K562 (cell line): ENCODE measurements around the gene SLC39A13. TPM values are rescaled to one million over a fixed set of nuclear protein-coding genes. Genes with fewer than 3 reads are reported as not detected.
A peak's percentile ranks its signal among the peaks of the same experiment; 100 is the strongest.

Experiments
- ARID1B ChIP-seq: fragments of 450-650 bp; IDR thresholded peaks from 2 replicates; pipeline ENCODE4 v1.6.1; 2016; ENCODE audit warnings: antibody characterized with exemption, mild to moderate bottlenecking, inconsistent platforms
- CBX1 ChIP-seq: sonication (generic); IDR thresholded peaks from 2 replicates; pipeline ENCODE4 v1.6.1; 2016; ENCODE audit warnings: antibody characterized with exemption, low read depth, mild to moderate bottlenecking
- CBX3 ChIP-seq, 2 experiments: IDR thresholded peaks; 1 replicate in 1 of 2; 2 replicates in 1 of 2; pipeline ENCODE4 v1.6.1; 2012; ENCODE audit warnings: inconsistent platforms in 2 of 2, low read length in 2 of 2, borderline replicate concordance in 1 of 2, control low read depth in 1 of 2
- EGR1 ChIP-seq: fragments of 450-650 bp; conservative IDR thresholded peaks from 2 replicates; pipeline ENCODE4 v1.6.1; 2017; ENCODE audit warnings: mild to moderate bottlenecking
- EHMT2 ChIP-seq: fragments of 450-650 bp; IDR thresholded peaks from 2 replicates; pipeline ENCODE4 v1.6.1; 2018; ENCODE audit warnings: antibody characterized with exemption
- ETV1 ChIP-seq: fragments of 450-650 bp; conservative IDR thresholded peaks from 2 replicates; pipeline ENCODE4 v1.6.1; 2016; ENCODE audit warnings: missing genetic modification characterization, control low read depth, low read depth, missing compliant biosample characterization
- HDAC1 ChIP-seq, 2 experiments: fragments of 450-650 bp; IDR thresholded peaks; 2 replicates each; pipeline ENCODE4 v1.6.1; 2016 to 2017; ENCODE audit warnings: inconsistent platforms in 1 of 2, mild to moderate bottlenecking in 1 of 2, moderate library complexity in 1 of 2
- HDAC2 ChIP-seq: fragments of 450-650 bp; IDR thresholded peaks from 2 replicates; pipeline ENCODE4 v1.6.1; 2016; ENCODE audit warnings: mild to moderate bottlenecking
- HNRNPUL1 ChIP-seq: fragments of 200-400 bp; formaldehyde crosslinking; IDR thresholded peaks from 2 replicates; pipeline ENCODE4 v1.6.1; 2017; ENCODE audit warnings: low read length
- MEIS2 ChIP-seq: fragments of 450-650 bp; IDR thresholded peaks from 2 replicates; pipeline ENCODE4 v1.6.1; 2014; ENCODE audit warnings: mild to moderate bottlenecking; ENCODE audit not compliant: partially characterized antibody
- NFRKB ChIP-seq: fragments of 450-650 bp; IDR thresholded peaks from 2 replicates; pipeline ENCODE4 v1.6.1; 2016; ENCODE audit warnings: low read depth
- PCBP1 ChIP-seq: fragments of 200-400 bp; formaldehyde crosslinking; IDR thresholded peaks from 2 replicates; pipeline ENCODE4 v1.6.1; 2018; ENCODE audit warnings: mild to moderate bottlenecking, low read depth, low read length; ENCODE audit not compliant: poor library complexity, severe bottlenecking
- PHB ChIP-seq: fragments of 250-450 bp; sonication (Bioruptor Pico); IDR thresholded peaks from 2 replicates; pipeline ENCODE4 v1.5.0; 2021
- RB1 ChIP-seq: fragments of 450-650 bp; IDR thresholded peaks from 2 replicates; pipeline ENCODE4 v1.6.1; 2017; ENCODE audit warnings: low read depth, mild to moderate bottlenecking
- ZC3H8 ChIP-seq: fragments of 450-650 bp; IDR thresholded peaks from 2 replicates; pipeline ENCODE4 v1.6.1; 2017
- ZFPM2 ChIP-seq: fragments of 250-450 bp; sonication (Bioruptor Pico); IDR thresholded peaks from 2 replicates; pipeline ENCODE4 v1.5.1; 2022; ENCODE audit warnings: mild to moderate bottlenecking
- ZNF431 ChIP-seq: sonication (generic); formaldehyde crosslinking; IDR thresholded peaks from 2 replicates; pipeline ENCODE4 v1.8.0; 2022; ENCODE audit warnings: mild to moderate bottlenecking, missing genetic modification reagents
- ZNF586 ChIP-seq: fragments of 450-650 bp; formaldehyde crosslinking; conservative IDR thresholded peaks from 2 replicates; pipeline ENCODE4 v1.4.0; 2020; ENCODE audit warnings: mild to moderate bottlenecking, moderate library complexity
- polyA plus RNA-seq, 8 experiments: library from polyadenylated mRNA; depleted of rRNA in 4 of 8; stranded (reverse) in 5 of 8; unstranded in 3 of 8; fragments of >200 nt; fragmentation: Nextera tagmentation in 2 of 8; fragmentation: Illumina TruSeq in 1 of 8; extraction: Ambion mirVana in 2 of 8; extraction: Trizol in 1 of 8; gene quantifications; 2 replicates each; pipeline versions ENCODE4 v1.2.1 to v1.2.3, GENCODE V29; 2011 to 2014; ENCODE audit warnings: inconsistent platforms in 1 of 8, missing spikeins in 1 of 8
- total RNA-seq, 7 experiments: library from RNA; depleted of rRNA in 6 of 7; stranded (reverse); fragments of >200 nt in 6 of 7; fragmentation: Illumina TruSeq in 2 of 7; extraction: Trizol in 2 of 7; gene quantifications; 2 replicates each; pipeline versions ENCODE4 v1.2.1 to v1.2.3, GENCODE V29; 2011 to 2021; ENCODE audit warnings: low replicate concordance in 1 of 7
- TF ChIP-seq, protein P1 (sequence below): fragments of 450-650 bp; IDR thresholded peaks from 2 replicates; pipeline ENCODE4 v1.6.1; 2014; ENCODE audit warnings: low read depth, mild to moderate bottlenecking, moderate library complexity, borderline replicate concordance
- TF ChIP-seq, protein P2 (sequence below): fragments of 250-450 bp; sonication (Bioruptor Pico); IDR thresholded peaks from 2 replicates; pipeline ENCODE4 v1.6.1; 2021; ENCODE audit warnings: mild to moderate bottlenecking
- TF ChIP-seq, protein P3 (sequence below), 2 experiments: fragments of 150-350 bp in 1 of 2; IDR thresholded peaks; 2 replicates each; pipeline ENCODE4 v1.6.1; 2012 to 2016; ENCODE audit warnings: low read depth in 2 of 2, low read length in 2 of 2, mild to moderate bottlenecking in 1 of 2, moderate library complexity in 1 of 2
- TF ChIP-seq, protein P4 (sequence below): sonication (generic); formaldehyde crosslinking; IDR thresholded peaks from 2 replicates; pipeline ENCODE4 v1.8.0; 2022; ENCODE audit warnings: mild to moderate bottlenecking, low read depth, missing genetic modification reagents

Gene SLC39A13
- total and polyA plus RNA-seq, 9 of the 15 experiments (the other 6 are each of a cell fraction or from before 2014, with no cell fraction given) = 0.17 to 15.9 (median 3.2) TPM

DNA sequence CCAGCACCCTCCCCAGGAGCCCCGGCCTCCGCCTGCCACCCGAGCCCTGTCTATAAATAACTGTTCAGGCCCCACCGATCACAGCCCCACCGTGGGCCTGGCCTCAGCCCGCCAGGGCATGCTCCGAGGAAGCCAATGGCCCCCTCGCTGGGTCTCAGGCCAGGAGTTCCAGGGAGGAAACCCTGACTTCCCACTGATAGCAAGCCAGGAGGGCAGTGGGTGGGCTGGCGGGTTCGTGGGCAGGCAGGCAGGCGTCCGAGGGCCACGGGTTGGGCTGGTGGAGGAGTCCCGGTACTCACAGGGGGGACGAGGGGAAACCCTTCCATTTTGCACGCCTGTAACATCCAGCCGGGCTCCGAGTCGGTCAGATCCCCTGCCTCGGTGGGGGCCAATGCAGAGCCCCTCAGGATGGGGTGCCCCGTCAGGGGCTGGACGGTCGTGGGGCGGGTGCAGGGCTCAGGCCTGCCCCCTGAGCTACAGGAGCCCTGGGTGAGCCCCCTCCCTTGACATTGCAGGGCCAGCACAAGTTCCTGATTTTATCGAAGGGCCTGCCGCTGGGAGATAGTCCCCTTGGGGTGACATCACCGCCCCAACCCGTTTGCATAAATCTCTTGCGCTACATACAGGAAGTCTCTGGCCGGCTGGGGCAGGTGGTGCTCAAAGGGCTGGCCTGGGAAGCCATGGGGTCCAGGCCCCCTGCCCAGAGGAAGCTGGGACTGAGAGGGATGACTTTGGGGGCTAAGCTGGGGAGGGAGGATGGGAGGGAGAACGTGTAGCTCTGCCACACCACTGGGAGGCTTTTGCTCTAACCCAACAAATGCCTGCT is 30.2 kb upstream of the SLC39A13 start, which contains the start of gene SPI1 (continued):
- TF ChIP-seq MEIS2 = peak; percentile 88
- TF ChIP-seq EHMT2 = peak; percentile 56
- no peak for TF ChIP-seq ZFPM2
- 0 out of 2 replicates have a peak, but pooled peaks have one; percentile 26 for TF ChIP-seq RB1
- no peak for TF ChIP-seq CBX1
- peak; percentile 98 for TF ChIP-seq ARID1B
- peak; percentile 71; the same call in 1 of the 2 replicates for TF ChIP-seq HDAC2
- TF ChIP-seq, protein P1, sequence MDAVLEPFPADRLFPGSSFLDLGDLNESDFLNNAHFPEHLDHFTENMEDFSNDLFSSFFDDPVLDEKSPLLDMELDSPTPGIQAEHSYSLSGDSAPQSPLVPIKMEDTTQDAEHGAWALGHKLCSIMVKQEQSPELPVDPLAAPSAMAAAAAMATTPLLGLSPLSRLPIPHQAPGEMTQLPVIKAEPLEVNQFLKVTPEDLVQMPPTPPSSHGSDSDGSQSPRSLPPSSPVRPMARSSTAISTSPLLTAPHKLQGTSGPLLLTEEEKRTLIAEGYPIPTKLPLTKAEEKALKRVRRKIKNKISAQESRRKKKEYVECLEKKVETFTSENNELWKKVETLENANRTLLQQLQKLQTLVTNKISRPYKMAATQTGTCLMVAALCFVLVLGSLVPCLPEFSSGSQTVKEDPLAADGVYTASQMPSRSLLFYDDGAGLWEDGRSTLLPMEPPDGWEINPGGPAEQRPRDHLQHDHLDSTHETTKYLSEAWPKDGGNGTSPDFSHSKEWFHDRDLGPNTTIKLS = peak; percentile 24; the same call in 1 of the 2 replicates
- TF ChIP-seq HDAC1 (IDR thresholded peaks at IDR 0.05) = peak in 1 of 2 experiments; percentile 66; a peak in 2 of 4 replicates
- peak; percentile 62; the same call in 1 of the 2 replicates for TF ChIP-seq NFRKB
- no peak for TF ChIP-seq ZNF586
- TF ChIP-seq ZC3H8 = 0 out of 2 replicates have a peak, but pooled peaks have one; percentile 57
- no peak for TF ChIP-seq HNRNPUL1
- 0 out of 2 replicates have a peak, but pooled peaks have one; percentile 15 for TF ChIP-seq ZNF431 (CRISPR knock-in tag)
- peak in 1 of 2 experiments; percentile 81; a peak in 1 of 3 replicates for TF ChIP-seq CBX3 (IDR thresholded peaks at IDR 0.05; ENCODE audit: borderline replicate concordance in 1 of 2, low read length in 2 of 2)
- TF ChIP-seq, protein P2, sequence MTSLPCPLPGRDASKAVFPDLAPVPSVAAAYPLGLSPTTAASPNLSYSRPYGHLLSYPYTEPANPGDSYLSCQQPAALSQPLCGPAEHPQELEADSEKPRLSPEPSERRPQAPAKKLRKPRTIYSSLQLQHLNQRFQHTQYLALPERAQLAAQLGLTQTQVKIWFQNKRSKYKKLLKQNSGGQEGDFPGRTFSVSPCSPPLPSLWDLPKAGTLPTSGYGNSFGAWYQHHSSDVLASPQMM (CRISPR knock-in tag) = no peak
- TF ChIP-seq, protein P3, sequence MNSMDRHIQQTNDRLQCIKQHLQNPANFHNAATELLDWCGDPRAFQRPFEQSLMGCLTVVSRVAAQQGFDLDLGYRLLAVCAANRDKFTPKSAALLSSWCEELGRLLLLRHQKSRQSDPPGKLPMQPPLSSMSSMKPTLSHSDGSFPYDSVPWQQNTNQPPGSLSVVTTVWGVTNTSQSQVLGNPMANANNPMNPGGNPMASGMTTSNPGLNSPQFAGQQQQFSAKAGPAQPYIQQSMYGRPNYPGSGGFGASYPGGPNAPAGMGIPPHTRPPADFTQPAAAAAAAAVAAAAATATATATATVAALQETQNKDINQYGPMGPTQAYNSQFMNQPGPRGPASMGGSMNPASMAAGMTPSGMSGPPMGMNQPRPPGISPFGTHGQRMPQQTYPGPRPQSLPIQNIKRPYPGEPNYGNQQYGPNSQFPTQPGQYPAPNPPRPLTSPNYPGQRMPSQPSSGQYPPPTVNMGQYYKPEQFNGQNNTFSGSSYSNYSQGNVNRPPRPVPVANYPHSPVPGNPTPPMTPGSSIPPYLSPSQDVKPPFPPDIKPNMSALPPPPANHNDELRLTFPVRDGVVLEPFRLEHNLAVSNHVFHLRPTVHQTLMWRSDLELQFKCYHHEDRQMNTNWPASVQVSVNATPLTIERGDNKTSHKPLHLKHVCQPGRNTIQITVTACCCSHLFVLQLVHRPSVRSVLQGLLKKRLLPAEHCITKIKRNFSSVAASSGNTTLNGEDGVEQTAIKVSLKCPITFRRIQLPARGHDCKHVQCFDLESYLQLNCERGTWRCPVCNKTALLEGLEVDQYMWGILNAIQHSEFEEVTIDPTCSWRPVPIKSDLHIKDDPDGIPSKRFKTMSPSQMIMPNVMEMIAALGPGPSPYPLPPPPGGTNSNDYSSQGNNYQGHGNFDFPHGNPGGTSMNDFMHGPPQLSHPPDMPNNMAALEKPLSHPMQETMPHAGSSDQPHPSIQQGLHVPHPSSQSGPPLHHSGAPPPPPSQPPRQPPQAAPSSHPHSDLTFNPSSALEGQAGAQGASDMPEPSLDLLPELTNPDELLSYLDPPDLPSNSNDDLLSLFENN (IDR thresholded peaks at IDR 0.05; ENCODE audit: low read depth in 2 of 2, low read length in 2 of 2) = peak in 1 of 2 experiments; percentile 83; a peak in 2 of 4 replicates
- 0 out of 2 replicates have a peak, but pooled peaks have one; percentile 23 for TF ChIP-seq EGR1
- peak; percentile 60 for TF ChIP-seq PCBP1
- peak; percentile 67 for TF ChIP-seq ETV1
- TF ChIP-seq, protein P4, sequence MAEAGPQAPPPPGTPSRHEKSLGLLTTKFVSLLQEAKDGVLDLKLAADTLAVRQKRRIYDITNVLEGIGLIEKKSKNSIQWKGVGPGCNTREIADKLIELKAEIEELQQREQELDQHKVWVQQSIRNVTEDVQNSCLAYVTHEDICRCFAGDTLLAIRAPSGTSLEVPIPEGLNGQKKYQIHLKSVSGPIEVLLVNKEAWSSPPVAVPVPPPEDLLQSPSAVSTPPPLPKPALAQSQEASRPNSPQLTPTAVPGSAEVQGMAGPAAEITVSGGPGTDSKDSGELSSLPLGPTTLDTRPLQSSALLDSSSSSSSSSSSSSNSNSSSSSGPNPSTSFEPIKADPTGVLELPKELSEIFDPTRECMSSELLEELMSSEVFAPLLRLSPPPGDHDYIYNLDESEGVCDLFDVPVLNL = no peak
- no peak for TF ChIP-seq PHB (CRISPR knock-in tag)
